HG03442 (cell line): ENCODE results near the gene ARHGEF6.
A peak's percentile ranks its signal among the peaks of the same experiment; 100 is the strongest.
"Not testable (repeated sequence)": the region's sequence is repeated elsewhere in the genome, so short reads cannot be mapped to it uniquely, and the experiment has no call there.

Experiments
- ATAC-seq: cut with Tn5 transposase; IDR thresholded peaks from one replicate; pipeline ENCODE4 v1.9.1; 2021; ENCODE audit warnings: mild to moderate bottlenecking, moderate library complexity; ENCODE audit not compliant: unreplicated experiment

The ARHGEF6 gene, protein sequence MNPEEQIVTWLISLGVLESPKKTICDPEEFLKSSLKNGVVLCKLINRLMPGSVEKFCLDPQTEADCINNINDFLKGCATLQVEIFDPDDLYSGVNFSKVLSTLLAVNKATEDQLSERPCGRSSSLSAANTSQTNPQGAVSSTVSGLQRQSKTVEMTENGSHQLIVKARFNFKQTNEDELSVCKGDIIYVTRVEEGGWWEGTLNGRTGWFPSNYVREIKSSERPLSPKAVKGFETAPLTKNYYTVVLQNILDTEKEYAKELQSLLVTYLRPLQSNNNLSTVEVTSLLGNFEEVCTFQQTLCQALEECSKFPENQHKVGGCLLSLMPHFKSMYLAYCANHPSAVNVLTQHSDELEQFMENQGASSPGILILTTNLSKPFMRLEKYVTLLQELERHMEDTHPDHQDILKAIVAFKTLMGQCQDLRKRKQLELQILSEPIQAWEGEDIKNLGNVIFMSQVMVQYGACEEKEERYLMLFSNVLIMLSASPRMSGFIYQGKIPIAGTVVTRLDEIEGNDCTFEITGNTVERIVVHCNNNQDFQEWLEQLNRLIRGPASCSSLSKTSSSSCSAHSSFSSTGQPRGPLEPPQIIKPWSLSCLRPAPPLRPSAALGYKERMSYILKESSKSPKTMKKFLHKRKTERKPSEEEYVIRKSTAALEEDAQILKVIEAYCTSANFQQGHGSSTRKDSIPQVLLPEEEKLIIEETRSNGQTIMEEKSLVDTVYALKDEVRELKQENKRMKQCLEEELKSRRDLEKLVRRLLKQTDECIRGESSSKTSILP

DNA sequence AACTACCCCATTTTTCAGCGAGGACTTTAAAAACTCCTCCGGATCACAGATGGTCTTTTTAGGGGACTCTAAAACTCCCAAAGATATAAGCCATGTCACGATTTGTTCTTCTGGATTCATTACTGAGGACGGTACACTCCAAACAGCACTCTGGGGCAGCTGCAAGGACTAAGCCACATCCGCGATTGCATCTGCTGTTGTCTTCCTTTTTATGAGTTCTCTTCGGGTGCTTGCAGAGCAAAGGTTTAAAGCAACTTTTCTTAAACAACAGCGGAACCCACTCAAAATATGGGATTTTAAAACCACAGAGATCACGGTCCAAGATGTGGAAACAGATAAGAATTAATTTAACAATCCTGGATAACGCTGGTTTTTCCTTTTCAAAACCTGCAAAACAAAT, at the start of gene ARHGEF6:
Gene ARHGEF6, minus strand, starts transcription at position 170 of the 400 bp plus-strand sequence. Its CDS starts 50 bp downstream, at position 120.
- ATAC-seq: peak; percentile 49

GRCh38 chrX:136829413-136829812, 48.7 kb upstream of the ARHGEF6 start:
- ATAC-seq: no peak

DNA sequence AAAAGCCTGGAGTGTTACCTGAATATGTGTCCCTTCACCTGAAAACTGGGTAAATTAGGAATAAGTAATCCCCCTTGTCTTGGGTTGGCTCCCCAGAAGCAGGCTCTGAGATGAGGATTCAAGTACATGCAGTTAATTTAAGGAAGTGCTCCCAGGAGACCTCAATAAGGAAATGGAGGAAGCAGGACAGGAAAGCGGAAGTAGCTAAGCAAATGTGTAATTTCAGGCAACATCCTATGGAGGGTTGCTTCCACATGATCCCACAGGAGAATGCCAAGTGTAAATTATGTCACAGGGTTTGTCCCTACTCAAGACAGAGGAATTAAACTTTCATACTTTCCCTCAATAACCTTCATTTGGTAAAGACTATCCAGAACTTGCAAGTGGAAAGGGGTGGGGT, 48.1 kb upstream of the ARHGEF6 start:
- no peak for ATAC-seq

DNA sequence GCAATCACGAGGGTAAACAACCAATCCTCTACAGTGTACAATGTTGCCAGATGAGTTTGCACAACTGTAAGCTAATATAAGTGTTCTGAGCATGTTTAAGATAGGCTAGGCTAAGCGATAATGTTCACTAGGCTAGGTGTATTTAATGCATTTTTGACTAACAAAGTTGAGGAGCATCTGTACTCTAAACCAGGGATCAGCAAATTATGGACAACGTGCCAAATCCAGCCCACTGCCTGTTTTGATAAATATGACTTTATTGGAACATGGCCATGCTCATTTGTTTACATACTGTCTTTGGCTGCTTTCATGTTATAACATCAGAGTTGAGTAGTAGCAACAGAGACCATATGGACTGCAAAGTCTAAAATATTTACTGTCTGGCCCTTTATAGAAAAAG, 46.3 kb upstream of the ARHGEF6 start:
- no peak for ATAC-seq

- ATAC-seq: no peak
These were observed 45.0 kb upstream of the ARHGEF6 start for GRCh38 chrX:136825771-136826170.

GRCh38 chrX:136823175-136823574, 42.4 kb upstream of the ARHGEF6 start:
- no peak for ATAC-seq

- ATAC-seq: no peak
These were observed 41.8 kb upstream of the ARHGEF6 start for GRCh38 chrX:136822337-136823095.

GRCh38 chrX:136819756-136820155, 39.0 kb upstream of the ARHGEF6 start:
- ATAC-seq: not testable (repeated sequence)

- no peak for ATAC-seq
These were observed 38.4 kb upstream of the ARHGEF6 start for GRCh38 chrX:136819031-136819703.

DNA sequence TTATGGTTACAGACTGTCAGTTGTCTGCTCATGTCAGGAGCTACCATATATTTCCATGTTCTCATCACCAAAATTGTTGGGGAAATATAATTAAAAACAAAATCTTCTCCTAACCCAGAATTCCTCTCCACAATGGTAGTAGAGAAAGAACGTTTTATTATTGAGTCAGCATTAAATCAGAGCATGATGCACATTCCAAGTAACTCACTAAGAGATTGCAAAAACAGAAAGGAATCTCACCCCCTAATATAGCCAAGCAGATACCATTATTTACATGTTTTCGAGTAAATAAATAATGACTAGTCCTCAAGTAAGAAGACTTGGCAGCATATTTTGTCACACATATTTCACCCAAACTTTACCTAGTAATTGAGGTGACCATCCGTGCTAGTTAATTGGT, 36.2 kb upstream of the ARHGEF6 start:
- no peak for ATAC-seq

GRCh38 chrX:136814847-136815750, 34.4 kb upstream of the ARHGEF6 start:
- ATAC-seq: no peak

DNA sequence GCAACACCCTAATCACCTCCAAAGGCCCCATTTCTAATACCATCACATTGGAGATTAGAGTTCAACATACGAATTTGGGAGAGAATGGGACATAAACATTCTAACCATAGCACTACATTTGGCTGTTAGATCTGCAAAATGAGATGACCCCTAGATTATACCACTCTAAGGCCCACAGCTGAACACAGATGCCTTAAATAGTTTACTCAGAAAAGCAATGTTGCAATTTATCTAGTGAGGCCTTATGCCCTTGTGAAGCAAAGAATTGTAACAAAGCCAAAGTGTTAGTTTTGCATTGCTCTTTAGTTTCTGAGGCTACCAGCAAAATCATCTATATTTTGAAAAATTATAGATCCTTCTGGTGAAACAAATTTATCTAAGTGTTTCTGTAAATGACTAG, 31.6 kb upstream of the ARHGEF6 start:
- no peak for ATAC-seq

GRCh38 chrX:136810493-136810892, 29.8 kb upstream of the ARHGEF6 start:
- no peak for ATAC-seq

DNA sequence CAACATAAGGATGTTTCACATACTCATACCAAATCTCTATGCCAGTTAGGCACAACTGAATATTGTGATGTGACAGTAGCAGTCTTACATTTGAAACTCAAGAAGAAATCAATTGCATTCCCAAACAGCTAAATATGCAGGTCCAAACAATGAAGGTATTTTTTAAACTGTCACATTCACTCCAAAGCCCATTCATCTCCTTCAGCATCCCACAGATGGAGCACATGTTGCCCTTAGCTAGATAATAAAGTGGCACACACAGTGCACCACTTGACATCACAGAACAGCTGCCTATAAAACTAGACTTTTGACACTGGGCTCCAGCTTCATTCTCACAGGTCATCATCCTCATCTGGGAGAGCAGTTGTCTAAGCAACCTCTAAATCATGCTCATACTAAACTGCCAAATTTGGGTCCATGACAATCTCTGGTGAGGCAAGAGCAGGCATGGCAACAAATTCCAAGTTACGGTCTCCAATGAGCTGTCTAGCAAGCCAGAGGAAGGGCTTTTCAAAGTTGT, 26.2 kb upstream of the ARHGEF6 start:
- no peak for ATAC-seq

- ATAC-seq: no peak
These were observed 21.8 kb upstream of the ARHGEF6 start for GRCh38 chrX:136802515-136802914.

GRCh38 chrX:136797787-136798186, 17.1 kb upstream of the ARHGEF6 start:
- ATAC-seq: no peak

- not testable (repeated sequence) for ATAC-seq
These were observed 14.4 kb upstream of the ARHGEF6 start for GRCh38 chrX:136795132-136795531.

DNA sequence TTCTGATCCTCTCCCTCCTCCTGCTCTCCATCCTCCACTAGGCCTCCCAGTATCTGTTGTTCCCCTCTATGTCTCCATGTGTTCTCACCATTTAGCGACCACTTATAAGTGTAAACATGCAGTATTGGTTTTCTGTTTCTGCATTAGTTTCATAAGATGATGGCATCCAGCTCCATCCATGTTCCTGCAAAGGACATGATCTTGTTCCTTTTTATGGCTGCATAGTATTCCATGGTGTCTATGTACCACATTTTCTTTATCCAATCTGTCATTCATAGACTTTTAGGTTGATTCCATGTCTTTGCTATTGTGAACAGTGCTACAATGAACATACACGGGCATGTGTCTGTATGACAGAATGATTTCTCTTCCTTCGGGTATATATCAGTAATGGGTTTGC, 13.9 kb upstream of the ARHGEF6 start:
- ATAC-seq: not testable (repeated sequence)

GRCh38 chrX:136794080-136794479, 13.3 kb upstream of the ARHGEF6 start:
- ATAC-seq: no peak

DNA sequence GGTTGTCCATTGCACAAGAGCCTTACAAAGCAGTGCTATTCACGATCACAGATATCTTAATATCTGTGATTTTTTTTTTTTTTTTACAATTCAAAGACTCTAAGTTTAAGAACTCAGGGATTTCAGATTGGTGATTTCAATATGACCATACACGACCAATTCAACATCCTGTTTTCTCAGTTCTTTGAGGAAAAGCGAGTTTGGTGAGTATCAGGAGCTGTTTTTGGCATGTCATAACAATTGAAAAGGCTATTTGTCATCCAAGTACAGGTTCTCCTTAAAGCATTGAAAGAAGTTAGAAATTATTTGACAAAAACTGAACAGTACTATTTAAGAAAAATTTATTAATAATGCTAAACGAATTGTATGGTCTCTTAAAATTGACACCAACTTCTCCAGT, 9.1 kb upstream of the ARHGEF6 start:
- no peak for ATAC-seq
